GM18507 (cell line): Measurements from ENCODE around the gene LARGE1.

ENCODE experiments used
- DNase-seq: peaks from one replicate; pipeline ENCODE4 v3.0.0; 2011; ENCODE audit warnings: low read depth; ENCODE audit not compliant: insufficient read length; ENCODE audit errors: extremely low spot score
- FAIRE-seq: peaks from 2 replicates; lab custom pipeline; 2011; peaks lifted over from hg19 to GRCh38; lab: Jason Lieb, UNC

The LARGE1 gene

GRCh38 chr22:33521879-33522665 lies 398.2 kb downstream of the LARGE1 start:
- FAIRE-seq = no peak
- no peak for DNase-seq

GRCh38 chr22:33520904-33521780 lies 399.1 kb downstream of the LARGE1 start:
- no peak for DNase-seq
- FAIRE-seq = no peak

DNA sequence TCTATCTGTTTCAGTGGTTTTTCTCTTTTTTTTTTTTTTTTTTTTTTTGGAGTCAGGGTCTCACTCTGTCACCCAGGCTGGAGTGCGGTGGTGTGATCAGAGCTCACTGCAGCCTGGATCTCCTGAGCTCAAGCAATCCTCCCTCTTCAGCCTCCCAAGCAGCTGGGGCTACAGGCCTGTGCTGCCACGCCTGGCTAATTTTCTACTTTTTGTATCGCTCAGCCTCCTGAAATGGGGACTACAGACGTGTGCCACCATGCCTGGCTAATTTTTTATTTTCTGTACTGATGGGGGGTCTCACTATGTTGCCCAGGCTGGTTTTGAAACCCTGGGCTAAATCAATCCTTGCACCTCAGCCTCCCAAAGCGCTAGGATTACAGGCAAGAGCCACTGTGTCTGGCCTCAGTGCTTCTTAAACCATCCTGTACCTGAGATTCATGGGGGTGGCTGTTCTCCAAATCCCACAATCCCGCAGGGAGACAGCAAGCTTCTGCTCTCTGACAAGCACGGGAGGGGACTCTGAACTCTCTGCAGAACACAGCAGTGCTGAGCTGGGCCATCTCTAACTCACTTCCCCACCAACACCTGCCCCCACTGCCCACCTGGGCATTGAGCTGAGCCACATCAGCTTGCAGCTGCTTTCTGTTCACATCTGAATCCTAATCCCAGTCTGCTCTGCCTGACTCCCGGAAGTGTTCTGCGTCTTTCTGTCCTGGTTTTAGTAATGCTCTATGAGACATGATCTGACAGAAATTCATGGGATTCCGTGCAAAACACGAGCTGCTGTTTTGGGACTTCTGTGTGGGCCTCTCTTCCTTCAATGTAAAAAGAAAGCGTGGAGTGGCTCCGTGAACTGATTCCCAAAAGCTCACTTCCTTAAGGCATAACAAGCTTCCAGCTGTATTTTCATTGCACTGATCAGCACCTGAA lies 400.0 kb downstream of the LARGE1 start:
- FAIRE-seq (peak; percentile 52), DNase-seq (no peak)

- FAIRE-seq (peak; percentile 77), DNase-seq (peak; percentile 38)
These were observed 401.0 kb downstream of the LARGE1 start for GRCh38 chr22:33519071-33519973.

- DNase-seq (no peak), FAIRE-seq (no peak)
These were observed 401.9 kb downstream of the LARGE1 start for GRCh38 chr22:33518405-33518804.

- DNase-seq = no peak
- no peak for FAIRE-seq
These were observed 404.5 kb downstream of the LARGE1 start for GRCh38 chr22:33515795-33516194.

- FAIRE-seq (no peak), DNase-seq (no peak)
These were observed 406.6 kb downstream of the LARGE1 start for GRCh38 chr22:33513388-33514338.

GRCh38 chr22:33512908-33513307 lies 407.4 kb downstream of the LARGE1 start:
- FAIRE-seq = no peak
- no peak for DNase-seq

GRCh38 chr22:33510429-33510904 lies 409.8 kb downstream of the LARGE1 start:
- FAIRE-seq = no peak
- DNase-seq = no peak

GRCh38 chr22:33504941-33505625 lies 415.2 kb downstream of the LARGE1 start:
- no peak for FAIRE-seq

GRCh38 chr22:33496112-33496511 lies 424.2 kb downstream of the LARGE1 start:
- no peak for FAIRE-seq

More at GRCh38 chr22:33504941-33505625, 415.2 kb downstream of the LARGE1 start:
- no peak for DNase-seq

GRCh38 chr22:33493476-33494205 lies 426.6 kb downstream of the LARGE1 start:
- FAIRE-seq (no peak), DNase-seq (no peak)

More at GRCh38 chr22:33496112-33496511, 424.2 kb downstream of the LARGE1 start:
- DNase-seq = no peak

GRCh38 chr22:33492210-33492651 lies 428.0 kb downstream of the LARGE1 start:
- FAIRE-seq (no peak), DNase-seq (no peak)

DNA sequence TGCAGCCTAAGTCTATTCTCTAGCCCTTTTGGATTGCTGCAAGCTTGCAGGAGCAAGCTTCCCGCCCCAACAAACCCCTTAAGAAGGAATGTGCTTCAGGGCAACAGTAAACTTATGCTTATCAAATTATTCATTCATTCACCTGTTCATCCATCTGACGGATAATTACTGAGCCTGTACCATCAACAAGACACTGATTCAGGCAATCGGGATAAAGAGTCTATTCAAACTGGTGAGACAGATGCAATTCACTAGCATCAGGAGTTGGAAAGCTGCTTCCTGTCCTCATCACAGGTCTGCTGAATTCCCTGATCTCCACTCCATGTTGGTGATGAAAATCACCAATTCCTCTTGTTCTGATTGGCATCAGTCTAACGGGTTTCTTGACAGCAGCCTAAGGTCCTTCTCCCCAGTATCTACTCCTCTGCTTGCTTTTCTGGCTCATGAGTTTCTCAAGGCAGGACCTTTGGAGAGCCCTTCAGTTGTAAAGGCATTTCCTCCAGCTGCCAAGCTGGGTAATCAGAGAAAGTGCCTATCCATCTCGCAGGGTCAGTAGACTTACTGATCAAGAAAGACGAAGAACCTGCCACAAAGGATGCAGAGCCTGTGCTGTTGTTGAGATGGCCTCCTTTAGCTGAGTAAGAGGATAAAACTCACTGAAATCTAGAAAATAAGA lies 433.1 kb downstream of the LARGE1 start:
- DNase-seq (no peak), FAIRE-seq (no peak)

DNA sequence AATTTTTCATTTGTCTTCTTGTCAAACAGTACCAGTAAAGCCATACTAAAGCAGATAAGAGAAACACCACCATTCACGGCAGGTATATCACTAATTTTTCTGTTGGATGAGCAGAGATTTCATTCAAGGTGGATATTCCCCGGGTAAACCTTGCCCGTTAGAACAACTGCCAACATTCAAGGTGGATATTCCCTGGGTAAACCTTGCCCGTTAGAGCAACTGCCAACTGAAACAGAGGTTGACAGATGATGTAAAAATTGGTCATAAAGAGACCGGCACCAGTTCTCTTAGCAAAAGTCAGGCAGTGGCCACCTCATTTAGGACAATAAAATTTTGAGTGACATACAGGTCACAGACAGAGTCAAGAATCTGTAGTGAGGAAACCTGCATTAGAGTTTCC lies 438.7 kb downstream of the LARGE1 start:
- DNase-seq (no peak), FAIRE-seq (no peak)
